ENCODE data around the gene SUPT3H.

DNA sequence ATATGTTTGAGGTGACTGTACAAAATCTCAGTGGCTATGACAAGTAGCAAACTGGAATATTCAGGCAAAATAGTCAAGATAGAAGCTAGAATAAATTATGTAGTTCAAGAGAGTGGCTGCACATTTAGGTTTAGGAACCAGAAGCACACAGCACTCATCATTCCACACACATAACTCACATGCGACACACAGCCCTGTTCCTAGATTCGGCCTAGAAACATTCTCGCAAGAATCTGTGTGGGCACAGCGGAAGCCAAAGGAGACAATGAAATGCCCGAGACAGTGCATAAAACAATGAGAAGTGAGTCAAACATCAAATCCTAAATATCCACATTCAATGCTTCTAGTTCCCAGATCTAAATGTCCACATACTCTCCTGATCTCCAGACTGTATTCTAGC, 9.5 kb upstream of the SUPT3H start:
- TF ChIP-seq, protein P1, sequence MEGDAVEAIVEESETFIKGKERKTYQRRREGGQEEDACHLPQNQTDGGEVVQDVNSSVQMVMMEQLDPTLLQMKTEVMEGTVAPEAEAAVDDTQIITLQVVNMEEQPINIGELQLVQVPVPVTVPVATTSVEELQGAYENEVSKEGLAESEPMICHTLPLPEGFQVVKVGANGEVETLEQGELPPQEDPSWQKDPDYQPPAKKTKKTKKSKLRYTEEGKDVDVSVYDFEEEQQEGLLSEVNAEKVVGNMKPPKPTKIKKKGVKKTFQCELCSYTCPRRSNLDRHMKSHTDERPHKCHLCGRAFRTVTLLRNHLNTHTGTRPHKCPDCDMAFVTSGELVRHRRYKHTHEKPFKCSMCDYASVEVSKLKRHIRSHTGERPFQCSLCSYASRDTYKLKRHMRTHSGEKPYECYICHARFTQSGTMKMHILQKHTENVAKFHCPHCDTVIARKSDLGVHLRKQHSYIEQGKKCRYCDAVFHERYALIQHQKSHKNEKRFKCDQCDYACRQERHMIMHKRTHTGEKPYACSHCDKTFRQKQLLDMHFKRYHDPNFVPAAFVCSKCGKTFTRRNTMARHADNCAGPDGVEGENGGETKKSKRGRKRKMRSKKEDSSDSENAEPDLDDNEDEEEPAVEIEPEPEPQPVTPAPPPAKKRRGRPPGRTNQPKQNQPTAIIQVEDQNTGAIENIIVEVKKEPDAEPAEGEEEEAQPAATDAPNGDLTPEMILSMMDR (conservative IDR thresholded peaks at IDR 0.05): no peak
- no peak for TF ChIP-seq ZFX (IDR thresholded peaks at IDR 0.05)
